Rectal smooth muscle tissue (tissue), 1 donor: ENCODE results near the gene PDS5B.
A peak's percentile ranks its signal among the peaks of the same experiment; 100 is the strongest.
"Not testable (repeated sequence)": the region's sequence is repeated elsewhere in the genome, so short reads cannot be mapped to it uniquely, and the experiment has no call there.

Source experiments
- H3K27ac ChIP-seq: one replicate; pipeline ENCODE4 v1.7.0; 2013; ENCODE audit warnings: low read depth, low read length, inconsistent platforms
- H3K27me3 ChIP-seq: one replicate; pipeline ENCODE4 v1.7.0; 2013; ENCODE audit warnings: low read length; ENCODE audit not compliant: control insufficient read depth, insufficient read depth
- H3K36me3 ChIP-seq: one replicate; pipeline ENCODE4 v1.7.0; 2013; ENCODE audit warnings: low read length; ENCODE audit not compliant: control insufficient read depth, insufficient read depth
- H3K4me1 ChIP-seq: one replicate; pipeline ENCODE4 v1.7.0; 2013; ENCODE audit warnings: low read length; ENCODE audit not compliant: control insufficient read depth, insufficient read depth
- H3K4me3 ChIP-seq: one replicate; pipeline ENCODE4 v1.7.0; 2013; ENCODE audit warnings: low read length
- H3K9ac ChIP-seq: one replicate; pipeline ENCODE4 v1.7.0; 2013; ENCODE audit warnings: low read length

Gene PDS5B

GRCh38 chr13:32721131-32722034 lies 135.1 kb downstream of the PDS5B start:
- H3K27ac ChIP-seq, H3K9ac ChIP-seq, H3K27me3 ChIP-seq, H3K4me3 ChIP-seq, H3K4me1 ChIP-seq, H3K36me3 ChIP-seq: not testable (repeated sequence)

DNA sequence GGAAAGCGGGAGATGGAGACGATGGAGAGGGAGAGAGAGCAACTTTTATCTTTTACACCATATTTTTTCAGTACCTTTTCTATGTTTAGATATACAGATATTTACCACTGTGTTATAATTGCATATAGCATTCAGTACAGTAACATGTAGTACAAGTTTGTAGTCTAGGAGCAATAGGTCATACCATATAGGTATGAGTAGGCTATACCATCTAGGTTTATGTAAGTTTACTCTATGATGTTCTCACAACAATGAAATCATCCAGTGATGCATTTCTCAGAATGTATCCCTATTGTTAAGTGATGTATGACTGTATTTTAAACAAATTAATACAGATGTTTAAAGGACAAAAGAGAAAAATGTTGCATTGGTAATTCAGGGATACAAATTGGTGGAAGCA lies 136.1 kb downstream of the PDS5B start:
- H3K4me3 ChIP-seq, result no peak overlapping the region
- H3K4me1 ChIP-seq, result peaks cover 4% of the 10 kb centered on the region
- H3K27ac ChIP-seq, result no peak overlapping the region
- no peak overlapping the region for H3K9ac ChIP-seq
- no peaks in the 10 kb centered on the region for H3K27me3 ChIP-seq
- H3K36me3 ChIP-seq, result no peaks in the 10 kb centered on the region

- Histone ChIP-seq H3K9ac (no peak overlapping the region), H3K27ac (no peak overlapping the region), H3K4me3 (no peak overlapping the region), H3K27me3 (no peaks in the 10 kb centered on the region), H3K4me1 (peaks cover 4% of the 10 kb centered on the region), H3K36me3 (no peaks in the 10 kb centered on the region)
These were observed 137.7 kb downstream of the PDS5B start for GRCh38 chr13:32723987-32724386.

GRCh38 chr13:32726374-32727037 lies 140.3 kb downstream of the PDS5B start:
- Histone ChIP-seq H3K4me3 (no peak overlapping the region), H3K9ac (no peak overlapping the region), H3K4me1 (peaks cover 4% of the 10 kb centered on the region), H3K36me3 (no peaks in the 10 kb centered on the region), H3K27me3 (no peaks in the 10 kb centered on the region), H3K27ac (no peak overlapping the region)

DNA sequence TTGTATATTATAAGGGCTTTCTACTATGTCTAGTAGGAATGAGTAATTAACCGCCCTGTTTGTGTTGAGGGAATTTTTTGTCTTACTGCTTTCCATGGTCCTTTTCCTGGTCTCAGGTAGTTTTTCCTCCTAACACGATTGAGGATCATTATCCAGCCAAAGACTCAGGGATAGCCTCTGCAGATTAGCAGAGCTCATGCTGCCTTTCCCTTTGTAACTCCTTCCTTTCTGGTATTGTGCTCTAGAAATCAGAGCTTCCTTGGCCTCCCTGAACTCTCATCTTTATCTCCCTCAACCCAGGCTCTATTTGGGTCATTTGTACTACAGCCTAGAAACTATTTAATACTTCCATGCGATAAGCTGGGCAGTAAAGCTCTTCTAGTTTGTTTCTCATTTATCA lies 142.1 kb downstream of the PDS5B start:
- no peak overlapping the region for H3K4me3 ChIP-seq
- H3K27me3 ChIP-seq, result no peaks in the 10 kb centered on the region
- no peaks in the 10 kb centered on the region for H3K36me3 ChIP-seq
- H3K27ac ChIP-seq, result no peak overlapping the region
- peaks cover 4% of the 10 kb centered on the region for H3K4me1 ChIP-seq
- H3K9ac ChIP-seq, result no peak overlapping the region

DNA sequence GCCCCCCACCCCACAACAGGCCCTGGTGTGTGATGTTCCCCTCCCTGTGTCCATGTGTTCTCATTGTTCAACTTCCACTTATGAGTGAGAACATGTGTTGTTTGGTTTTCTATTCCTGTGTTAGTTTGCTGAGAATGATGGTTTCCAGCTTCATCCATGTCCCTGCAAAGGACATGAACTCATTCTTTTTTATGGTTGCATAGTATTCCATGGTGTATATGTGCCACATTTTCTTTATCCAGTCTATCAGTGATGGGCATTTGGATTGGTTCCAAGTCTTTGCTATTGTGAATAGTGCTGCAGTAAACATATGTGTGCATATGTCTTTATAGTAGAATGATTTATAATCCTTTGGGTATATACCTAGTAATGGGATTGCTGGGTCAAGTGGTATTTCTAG lies 142.8 kb downstream of the PDS5B start:
- not testable (repeated sequence) for H3K36me3 ChIP-seq, H3K9ac ChIP-seq, H3K27ac ChIP-seq, H3K27me3 ChIP-seq, H3K4me1 ChIP-seq, H3K4me3 ChIP-seq

DNA sequence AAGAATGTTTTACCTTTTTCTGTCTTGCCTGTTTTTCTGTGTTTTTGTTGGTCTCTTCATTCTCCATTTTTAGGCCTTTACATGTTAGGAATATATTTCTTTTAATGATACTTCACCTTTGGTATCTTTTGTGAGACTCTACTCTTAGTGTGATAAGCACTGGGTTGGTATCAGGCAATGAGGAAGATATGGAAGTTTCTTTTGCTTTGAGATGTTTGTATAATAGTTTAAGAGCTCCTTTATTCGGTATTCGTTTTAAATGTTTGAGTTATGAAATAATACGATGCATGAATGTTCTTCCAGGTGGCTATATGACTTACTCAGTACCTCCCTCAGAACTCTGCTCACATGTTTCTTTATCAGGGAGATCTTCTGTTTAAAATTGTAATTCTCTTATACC lies 144.8 kb downstream of the PDS5B start:
- Histone ChIP-seq H3K36me3 (no peaks in the 10 kb centered on the region), H3K27ac (no peak overlapping the region), H3K9ac (no peak overlapping the region), H3K4me3 (no peak overlapping the region), H3K4me1 (peaks cover 4% of the 10 kb centered on the region), H3K27me3 (no peaks in the 10 kb centered on the region)

DNA sequence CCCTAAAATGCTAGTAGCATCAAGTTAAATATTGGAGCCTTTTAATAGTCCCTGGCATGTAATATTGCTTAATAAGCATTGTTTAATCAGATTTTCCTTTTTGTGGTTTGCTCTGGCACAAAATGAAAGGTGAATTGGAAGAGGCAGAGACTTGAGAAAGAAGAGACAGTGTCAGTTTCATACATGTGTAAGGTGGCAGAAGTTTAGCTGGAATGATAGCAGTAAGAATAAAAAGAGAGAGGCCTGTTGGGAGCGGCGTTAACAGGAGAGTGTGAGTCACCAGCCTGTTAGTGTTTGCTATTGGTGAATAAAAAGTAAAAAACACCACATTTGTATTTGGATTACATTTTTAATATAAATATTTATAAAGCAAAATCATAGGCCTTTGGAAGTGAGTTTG lies 145.3 kb downstream of the PDS5B start:
- Histone ChIP-seq H3K9ac (no peak overlapping the region), H3K36me3 (no peaks in the 10 kb centered on the region), H3K4me1 (peaks cover under 1% of the 10 kb centered on the region), H3K4me3 (no peak overlapping the region), H3K27me3 (no peaks in the 10 kb centered on the region), H3K27ac (no peak overlapping the region)

- Histone ChIP-seq H3K9ac (no peak overlapping the region), H3K27ac (no peak overlapping the region), H3K27me3 (no peaks in the 10 kb centered on the region), H3K36me3 (no peaks in the 10 kb centered on the region), H3K4me3 (no peak overlapping the region), H3K4me1 (peaks cover 3% of the 10 kb centered on the region)
These were observed 147.4 kb downstream of the PDS5B start for GRCh38 chr13:32733690-32734089.

DNA sequence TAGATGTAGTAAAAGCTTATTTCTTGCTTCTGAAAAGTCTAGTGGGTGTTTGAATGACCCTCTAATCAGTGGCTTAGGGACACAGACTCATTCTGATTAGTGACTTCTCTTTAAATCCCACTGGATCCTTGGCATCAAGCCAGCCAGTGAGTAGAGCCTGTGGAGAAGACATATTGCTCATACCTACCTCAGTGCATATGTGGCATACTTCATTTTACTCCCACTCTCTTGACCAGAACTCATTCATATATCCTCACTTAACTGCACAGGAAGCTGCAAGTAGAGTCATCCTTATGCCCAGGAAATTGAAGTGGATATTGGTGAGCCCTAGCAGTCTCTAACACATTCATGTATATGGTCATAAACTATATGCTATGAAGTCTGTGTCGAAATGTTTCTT lies 148.3 kb downstream of the PDS5B start:
- no peak overlapping the region for H3K4me3 ChIP-seq
- H3K27me3 ChIP-seq, result no peaks in the 10 kb centered on the region
- no peak overlapping the region for H3K27ac ChIP-seq

DNA sequence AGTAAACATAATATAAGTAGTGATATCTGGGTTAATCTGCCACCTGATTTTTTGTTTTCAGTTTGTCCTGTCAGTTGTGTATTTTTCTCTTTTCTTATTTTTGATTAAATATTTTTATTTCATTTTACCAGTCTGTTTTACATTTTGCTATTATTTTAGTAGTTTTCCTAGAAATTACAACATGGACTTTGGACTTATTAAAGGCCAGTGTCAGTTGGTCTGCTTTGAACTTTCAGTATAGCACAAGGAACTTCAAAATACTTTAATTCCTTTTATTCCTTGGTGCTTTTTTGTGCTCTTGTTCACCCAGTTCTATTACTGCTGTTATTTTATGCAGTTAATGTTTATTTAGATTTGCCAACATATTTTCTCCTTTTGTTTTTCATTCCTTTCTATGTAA lies 149.6 kb downstream of the PDS5B start:
- no peaks in the 10 kb centered on the region for H3K27me3 ChIP-seq
- H3K4me3 ChIP-seq, result no peak overlapping the region
- no peak overlapping the region for H3K27ac ChIP-seq
- H3K4me1 ChIP-seq, result peaks cover 3% of the 10 kb centered on the region
- H3K36me3 ChIP-seq, result no peaks in the 10 kb centered on the region
- H3K9ac ChIP-seq, result no peak overlapping the region

More for the DNA sequence above, 148.3 kb downstream of the PDS5B start:
- no peaks in the 10 kb centered on the region for H3K36me3 ChIP-seq
- H3K9ac ChIP-seq, result no peak overlapping the region
- H3K4me1 ChIP-seq, result peaks cover 3% of the 10 kb centered on the region

GRCh38 chr13:32736648-32737047 lies 150.4 kb downstream of the PDS5B start:
- Histone ChIP-seq H3K4me3 (no peak overlapping the region), H3K27me3 (no peaks in the 10 kb centered on the region), H3K9ac (no peak overlapping the region), H3K4me1 (peaks cover 3% of the 10 kb centered on the region), H3K27ac (peak overlapping the region; percentile 68), H3K36me3 (no peaks in the 10 kb centered on the region)
